Activated CD8-positive, alpha-beta memory T cell treated with anti-CD3 and anti-CD28 coated beads, Interleukin-2, amount 50 U/mL, for 24 hours (primary cell): ENCODE results near the gene CYB5R3.

Source experiments
- DNase-seq: peaks from one replicate; pipeline ENCODE4 v3.0.0-alpha.2; 2020; ENCODE audit errors: extremely low read depth

The CYB5R3 gene

DNA sequence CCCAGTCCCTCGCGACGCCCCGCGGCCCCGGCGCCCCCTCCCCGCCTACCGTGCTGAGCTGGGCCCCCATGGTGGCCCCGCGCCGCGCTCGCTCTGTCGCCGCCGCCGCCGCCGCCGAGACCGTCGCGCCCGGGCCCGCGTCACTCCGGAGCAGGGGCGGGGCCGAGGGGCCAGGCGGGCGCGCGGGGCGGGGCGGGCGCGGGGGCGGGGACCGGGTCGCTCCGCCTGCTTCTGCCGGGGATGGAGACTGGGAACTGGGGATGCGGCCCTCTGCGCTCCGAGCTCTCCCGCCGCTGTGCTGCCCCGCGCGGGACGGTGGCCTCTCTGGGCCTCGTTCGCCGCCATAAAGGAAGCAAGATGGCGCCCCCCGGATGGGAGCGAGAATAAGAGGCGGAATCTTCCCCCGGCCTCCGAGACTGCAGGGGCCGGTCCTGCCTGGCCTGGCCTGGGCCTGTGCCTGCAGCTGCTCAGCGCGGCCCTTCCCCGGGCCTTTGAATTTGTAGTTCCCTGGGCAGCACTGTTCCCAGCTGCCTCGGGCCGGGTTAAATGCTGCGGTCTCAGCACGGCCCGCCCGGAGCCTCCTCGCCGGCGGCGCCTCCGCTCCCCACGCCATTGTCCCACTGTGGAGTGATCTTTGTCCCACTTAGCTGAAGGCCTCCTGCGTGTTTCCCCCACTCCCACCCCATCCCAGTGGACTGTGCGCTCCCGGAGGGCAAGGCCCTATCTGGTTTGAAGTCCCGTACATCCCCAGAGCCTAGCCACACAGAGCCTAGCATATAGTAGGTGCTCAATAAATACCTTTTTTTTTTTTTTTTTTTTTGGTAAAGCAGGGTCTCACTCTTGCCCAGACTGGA, at the start of gene CYB5R3:
TSS of gene CYB5R3 (minus strand) at position 147 of the 854 bp plus-strand sequence. CDS start at position 70, 77 bp downstream.
- DNase-seq = peak; percentile 27

DNA sequence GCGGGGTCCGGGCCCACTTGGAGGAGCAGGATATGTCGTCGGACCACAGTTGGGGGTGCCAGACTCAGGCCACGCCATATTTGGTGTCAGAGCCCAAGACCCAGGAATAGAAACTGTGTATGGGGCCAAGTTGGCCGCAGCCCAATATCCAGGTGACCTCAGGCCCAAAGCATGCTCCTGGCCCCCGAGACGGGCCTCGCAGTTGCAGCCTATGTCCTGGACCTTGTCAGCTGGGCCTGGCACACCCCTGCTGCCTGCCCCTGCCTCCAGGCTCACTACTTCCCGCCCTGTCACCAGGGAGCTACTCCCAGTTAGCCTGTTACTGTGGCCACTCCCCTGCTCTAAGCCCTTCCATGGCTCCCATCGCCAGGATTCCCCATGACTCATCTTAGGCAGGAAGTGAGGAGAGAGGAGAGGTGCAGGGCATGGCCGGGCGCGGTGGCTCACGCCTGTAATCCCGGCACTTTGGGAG, 48.4 kb upstream of the CYB5R3 start:
- no peak for DNase-seq

DNA sequence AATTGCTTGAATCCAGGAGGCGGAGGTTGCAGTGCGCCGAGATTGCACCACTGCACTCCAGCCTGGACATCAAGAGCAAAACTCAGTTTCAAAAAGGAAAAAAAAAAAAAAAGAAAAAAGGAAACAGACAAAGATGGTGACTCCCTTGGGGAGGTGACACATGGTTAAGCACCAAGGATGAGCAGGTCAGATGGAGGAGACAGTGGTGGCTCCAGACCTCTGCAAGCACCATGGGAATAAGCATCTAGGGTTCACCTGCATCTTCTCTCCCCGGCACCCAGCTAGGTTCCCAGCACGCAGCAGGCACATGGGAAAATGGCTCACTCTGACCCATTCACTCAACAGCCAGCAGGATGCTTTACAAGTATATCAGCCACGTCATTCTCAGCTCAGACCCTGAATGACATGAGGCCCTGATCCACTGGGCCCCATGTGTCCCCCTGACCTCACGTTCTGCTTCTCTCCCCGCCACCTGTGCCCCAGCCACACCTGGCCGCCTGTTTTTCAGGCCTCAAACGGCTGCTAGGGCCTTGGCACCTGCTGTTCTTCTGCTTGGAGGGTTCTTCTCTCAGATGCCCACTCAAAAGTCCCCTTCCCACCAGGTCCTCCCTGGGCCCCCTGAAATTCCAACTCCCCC, 47.3 kb upstream of the CYB5R3 start:
- DNase-seq = no peak

DNA sequence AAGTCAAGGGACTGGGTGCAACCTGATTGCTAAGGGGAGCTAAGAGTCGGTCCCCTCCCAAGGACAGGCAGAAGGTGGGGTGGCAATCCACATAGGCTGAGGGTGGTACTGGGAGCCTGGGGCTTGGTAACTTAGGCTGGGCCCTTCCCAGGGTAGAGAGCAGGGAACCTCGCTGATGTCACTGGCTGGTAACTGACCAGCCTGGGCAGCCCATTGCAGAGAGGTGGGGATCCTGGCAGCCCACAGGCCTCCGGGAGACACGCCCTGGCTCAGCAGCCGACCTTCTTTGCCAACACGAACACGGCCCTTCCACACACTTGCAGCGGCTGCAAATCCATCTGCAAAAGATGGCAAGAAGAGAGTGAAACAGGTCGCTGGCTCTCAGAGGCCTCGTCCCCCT, 46.1 kb upstream of the CYB5R3 start:
- no peak for DNase-seq

DNA sequence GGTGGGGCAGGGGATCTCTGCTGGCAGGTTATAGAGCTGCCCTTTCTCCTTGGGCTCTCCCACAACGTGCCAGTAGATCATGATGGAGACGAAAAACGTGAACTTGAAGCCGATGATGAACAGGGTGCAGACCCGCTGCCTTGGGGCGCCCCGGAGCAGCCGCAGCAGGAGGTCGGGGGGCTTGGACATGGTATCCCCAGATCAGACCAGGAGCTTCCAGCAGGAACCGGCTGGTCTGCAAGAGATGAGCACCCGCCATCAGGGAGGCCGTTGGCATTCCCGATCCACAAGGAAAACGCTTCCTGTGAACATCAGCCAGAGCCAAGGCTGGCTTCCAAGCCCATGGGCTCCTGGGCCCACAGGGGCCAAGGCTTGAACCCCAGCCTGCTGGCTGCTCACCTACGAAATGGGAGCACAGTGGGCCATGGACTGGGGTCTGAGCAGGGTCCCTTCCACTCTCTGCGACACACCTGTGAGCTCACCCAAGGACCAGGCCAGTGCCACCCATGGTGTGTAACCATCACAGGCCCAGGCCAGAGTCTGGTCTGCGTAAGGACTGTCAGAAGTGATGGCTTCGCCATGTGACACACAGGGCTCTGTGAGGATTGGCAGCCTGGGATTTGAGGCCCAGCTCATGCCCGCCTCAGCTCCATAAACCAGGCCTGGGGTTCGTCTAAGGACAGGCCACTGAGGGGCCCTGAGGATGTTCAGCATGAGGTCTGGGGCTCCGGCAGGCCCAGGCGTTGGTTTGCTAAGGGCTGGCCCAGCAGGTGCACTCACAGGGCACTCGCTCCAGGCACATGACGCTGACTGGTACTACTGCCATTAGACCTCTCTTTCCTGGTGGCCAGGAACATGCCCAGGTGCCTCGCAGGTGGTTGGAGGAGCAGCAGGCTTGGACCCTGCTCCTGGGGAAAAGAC, 44.8 kb upstream of the CYB5R3 start:
- no peak for DNase-seq

DNA sequence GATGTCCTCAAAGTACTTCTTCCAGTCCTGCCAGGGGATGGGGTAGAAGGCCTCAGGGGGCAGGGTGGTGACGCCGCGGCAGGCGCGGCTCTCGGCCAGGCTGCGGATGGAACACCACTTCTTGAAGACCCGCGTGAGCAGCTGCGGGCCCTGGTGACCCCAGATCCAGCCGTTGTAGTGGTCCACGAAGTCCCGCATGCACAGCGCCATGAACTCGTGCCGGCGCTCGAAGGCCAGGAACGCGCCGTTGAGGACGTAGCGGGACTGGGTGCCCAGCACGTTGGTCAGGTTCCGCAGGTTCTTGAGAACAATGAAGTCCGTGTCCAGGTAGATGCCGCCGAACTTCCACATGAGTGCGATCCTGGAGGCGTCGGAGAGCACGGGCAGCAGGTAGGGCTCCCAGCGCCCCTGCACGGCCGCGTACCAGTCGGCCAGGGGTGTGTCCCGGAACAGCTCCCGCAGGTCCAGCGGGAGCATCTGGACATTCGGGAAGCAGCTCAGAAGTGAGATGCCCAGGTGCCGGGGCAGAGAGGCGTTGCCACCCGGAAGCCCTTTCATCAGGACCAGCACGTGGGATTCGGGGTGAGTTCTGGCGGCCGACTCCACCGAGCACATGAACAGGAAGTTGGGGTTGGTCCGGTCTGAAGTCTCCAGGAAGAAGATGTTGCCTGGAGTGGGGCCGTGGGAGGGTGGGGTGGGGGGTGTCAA, 44.0 kb upstream of the CYB5R3 start:
- no peak for DNase-seq

DNA sequence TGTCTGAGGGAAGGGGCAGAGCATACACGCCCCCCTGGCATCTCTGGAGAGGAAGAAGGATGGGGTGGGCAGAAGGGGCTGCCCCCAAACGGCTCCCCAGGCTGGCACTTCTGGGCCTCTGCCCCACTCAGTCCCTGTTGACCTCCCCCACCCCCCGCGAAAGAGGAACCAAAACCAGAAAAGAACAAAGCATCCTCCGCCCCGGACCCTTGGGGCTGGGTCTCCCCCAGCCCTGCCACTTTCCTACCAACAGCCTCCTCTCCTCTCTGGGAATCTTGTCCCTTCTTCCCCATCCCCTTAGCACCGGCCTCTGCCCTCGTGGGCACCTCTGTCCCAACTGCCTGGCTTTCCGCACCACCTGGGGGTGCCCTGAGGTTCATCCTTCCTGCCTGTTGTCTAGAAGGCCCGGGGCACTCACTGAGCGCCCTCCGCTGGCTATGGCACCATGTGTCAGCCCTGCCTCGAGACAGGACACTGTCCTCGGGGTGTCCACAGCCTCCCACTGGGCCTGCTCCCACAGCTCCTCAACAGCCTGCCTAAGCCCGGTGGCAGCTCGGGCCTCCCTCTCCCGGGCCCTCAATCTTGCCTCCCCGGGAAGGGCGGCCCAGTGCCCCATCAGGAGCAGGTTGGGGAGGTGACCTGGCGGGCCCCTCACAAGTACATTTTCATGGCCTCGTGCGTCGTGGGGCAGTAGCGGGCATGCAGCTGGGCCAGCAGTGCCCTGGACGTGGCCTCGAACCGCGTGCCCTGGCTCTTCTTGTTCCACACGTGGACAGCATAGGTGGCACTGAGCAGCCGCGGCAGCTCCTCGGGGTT, 43.3 kb upstream of the CYB5R3 start:
- DNase-seq = no peak

DNA sequence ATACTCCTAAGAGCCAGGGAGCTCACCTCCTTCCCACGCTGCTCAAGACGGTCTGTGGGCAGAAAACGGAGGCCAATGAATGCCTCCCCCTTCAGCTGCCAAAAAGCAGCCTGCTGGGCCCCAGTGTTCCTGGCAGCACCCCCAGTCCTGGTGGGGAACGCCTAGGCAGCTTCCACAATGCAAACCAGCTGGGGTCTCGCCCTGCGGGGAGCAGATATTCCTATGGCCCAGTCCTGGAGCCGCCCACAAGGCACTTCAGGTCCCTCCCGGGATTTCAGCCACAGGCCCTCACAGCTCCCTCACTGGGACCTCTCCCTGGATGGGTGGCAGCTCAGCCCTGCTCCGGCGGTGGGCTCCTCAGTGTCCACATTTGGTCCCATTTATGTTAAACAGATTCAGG, 42.2 kb upstream of the CYB5R3 start:
- DNase-seq = no peak

DNA sequence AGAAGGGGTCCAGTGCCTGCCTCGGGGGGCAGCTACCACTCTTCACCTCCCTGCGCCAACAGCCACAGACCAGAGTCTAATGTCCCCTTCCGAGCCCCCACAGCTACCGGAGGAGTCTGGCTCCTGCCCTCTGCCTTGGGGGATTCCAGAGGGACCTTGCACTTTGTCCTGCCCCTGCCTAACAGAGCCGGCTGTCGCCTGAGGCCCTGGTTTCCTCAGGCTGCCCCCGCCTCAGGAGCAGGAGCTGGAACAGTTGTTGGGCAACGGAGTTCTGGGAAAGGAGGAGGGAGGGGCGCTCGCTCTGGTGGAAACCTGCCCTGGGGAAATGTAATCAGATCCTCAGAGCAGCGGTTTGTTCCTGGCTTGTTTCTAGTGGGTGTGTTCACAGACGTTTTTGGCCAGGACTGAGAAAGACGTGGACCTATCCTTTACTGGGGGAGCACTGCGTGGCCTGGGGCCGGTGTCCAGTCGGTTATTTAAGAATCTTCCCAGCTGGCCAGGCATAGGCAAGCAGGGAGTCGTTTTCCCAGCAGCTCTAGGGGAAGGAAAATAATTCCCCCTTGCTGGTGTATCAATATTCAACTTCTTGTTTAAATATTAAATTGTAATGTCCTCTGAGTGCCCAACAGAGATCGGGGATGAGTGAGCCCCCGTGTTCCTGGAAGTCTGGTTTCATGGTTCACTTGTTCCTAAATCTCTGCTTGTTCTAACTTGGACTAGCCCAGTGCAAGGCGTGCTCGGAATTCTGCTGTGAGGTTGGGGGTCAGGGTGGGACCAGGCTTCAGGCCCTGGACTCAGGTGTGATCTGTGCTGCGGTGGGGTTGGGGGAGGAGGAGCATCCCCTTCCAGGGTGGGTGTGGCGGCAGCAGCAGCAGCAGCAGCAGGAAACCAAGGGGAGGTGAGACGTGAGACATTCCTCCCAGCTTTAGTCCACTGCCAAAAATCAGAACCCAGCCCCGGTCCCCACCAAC, 39.3 kb upstream of the CYB5R3 start:
- DNase-seq = no peak

DNA sequence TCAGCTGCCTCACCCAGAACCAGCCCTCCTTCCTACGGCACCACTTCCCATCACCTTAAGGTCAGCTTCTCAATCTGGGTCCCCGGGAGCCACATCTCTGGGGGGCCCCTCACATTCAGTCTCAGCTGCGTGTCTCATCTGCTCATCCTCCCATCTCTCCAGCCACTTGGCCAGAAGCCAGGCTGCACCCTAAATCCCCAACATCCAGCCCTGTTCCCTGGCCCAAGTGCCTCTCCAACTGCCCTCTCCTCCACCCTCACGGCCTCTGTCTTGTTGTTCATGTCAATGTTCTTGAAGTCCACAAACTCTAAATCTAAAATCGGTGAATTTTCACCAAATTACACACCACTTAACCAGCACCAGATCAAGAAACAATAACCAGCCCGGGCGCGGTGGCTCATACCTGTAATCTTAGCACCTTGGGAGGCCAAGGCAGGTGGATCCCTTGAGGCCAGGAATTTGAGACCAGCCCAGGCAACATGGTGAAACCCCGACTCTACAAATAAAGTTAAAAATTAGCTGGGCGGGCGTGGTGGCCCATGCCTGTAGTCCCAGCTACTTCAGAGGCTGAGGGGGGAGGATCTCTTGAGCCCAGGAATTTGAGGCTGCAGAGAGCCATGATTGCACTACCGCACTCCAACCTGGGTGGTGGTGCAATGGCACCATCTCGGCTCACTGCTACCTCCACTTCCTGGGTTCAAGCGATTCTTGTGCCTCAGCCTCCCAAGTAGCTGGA, 37.7 kb upstream of the CYB5R3 start:
- DNase-seq = no peak

DNA sequence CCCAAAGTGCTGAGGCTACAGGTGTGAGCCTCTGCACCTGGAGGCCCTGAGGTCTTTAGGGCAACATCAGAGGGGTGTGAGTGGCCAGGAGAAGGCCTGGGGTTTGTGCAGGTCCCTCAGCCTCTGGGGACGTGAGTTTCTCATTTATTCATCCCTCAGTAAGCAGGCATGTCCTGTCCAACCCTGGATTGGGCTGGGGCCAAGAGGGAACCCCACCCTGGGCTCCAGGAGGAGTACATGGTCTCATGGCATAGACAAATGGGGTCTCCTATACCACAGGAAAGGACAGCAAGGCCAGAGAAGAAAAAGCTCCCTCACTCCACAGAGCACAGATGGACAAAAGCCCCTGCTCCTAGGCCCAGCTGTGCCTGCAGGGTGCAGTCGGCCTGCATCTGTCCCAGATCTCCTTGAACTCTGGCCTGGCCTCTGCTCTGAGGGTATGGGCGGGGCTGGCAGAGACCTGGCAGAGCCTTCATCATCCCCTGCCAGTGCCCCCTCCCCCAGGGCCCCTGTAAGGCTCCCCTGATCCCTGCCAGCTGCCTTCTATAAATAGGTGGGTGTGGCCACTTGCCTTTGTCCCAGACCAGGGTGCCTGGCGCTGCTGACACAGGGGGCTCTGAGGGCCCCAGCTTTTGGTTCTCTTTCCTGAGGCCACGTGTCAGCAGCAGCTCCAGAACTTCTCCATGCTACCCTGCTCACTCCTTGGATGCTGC, 36.9 kb upstream of the CYB5R3 start:
- no peak for DNase-seq

DNA sequence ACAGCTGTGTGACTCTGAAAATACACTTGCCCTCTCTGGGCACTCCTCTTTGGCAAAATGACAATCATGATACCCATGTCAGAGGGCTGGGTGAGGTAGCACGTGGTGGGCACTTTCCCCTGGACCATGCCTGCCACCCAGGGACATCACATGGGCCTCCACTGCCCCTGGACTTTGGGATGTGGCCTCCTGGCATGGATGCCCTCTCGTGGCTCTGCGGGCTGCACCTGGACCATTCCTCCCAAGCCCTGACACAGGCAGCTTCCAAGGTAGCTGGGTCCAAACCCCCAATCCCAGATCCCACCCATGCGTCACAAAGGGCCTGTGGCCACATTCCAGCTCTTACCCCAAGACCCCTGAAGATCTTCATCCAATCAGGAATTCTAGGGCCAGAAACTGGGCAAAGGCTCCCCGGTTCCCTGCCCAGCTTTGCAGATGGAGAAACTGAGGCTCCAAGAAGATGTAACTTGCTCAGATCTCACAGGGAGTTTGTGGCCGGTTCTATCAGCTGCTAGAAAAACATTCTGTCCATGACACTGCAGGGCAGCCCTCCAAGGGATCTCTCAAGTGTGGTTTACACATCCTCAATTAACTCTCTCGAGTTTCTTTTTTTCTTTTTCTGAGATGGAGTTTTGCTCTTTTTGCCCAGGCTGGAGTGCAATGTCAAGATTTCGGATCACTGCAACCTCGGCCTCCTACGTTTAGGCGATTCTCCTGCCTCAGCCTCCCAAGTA, 35.4 kb upstream of the CYB5R3 start:
- DNase-seq = no peak

DNA sequence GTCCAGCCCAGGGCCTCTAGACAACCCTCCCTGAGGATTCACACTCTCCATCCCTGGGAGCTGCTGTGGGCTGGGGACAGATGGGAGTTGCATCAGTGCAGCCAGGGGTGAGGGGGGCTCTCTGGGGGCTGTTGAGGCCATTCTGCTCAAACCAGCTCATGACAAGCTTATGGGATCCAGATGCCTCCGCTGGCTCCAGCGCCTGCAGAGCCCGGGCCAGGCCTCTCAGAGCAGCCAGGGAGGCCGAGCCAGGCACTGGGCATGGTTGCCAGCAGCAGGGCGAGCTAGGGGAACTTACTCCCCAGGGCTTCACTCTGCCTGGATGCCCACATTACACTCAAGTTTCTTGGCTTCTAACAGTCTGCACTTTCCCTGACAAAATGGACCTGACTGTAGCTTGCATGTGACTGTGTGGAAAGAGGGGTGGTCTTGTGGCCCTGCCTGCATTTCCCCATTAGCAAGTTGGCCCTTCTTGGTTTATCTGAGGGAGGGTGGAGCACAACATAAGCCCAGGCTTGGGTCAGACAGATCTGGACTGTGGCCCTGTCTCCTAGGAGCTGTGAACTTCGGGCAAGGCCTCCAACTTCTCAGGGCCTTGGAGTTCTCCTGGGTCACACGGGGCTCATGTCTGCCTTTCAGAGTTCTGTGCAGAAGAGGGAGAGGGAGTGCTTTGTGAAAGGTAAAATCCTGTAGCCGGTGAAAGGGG, 34.5 kb upstream of the CYB5R3 start:
- no peak for DNase-seq

DNA sequence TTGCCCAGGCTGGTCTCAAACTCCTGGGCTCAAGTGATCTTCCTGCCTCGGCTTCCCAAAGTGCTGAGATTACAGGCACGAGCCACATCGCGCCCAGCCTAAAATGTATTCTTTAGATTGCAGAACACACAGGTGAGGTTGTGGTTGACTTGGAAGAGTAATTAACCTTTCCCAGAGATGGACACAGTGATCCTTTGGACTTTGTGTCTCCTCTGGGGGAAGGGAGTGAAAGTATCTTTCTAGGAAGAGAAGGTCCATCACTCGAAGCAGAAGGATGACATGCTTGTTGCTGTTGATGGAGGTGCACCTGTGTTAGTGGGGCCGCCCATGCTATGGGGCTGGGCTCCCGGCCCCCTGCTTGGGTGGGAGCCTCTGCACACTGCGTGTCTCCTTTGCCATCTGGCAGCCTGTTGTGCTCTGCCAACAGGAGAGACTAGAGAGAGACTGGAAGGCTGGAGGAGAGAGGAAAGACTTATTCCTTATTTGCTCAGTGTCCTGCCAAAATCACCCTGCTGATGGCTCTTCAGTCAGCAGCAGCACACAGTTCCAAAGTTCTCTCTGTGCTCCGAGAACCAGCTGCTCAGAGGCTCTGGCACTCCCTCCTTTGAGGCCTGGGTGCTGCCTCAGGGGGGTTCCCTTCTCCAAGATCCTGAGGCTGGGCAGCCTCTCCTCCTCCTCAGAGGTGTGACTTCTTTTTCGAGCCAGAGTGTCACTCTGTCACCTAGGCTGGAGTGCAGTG, 33.1 kb upstream of the CYB5R3 start:
- DNase-seq = no peak

DNA sequence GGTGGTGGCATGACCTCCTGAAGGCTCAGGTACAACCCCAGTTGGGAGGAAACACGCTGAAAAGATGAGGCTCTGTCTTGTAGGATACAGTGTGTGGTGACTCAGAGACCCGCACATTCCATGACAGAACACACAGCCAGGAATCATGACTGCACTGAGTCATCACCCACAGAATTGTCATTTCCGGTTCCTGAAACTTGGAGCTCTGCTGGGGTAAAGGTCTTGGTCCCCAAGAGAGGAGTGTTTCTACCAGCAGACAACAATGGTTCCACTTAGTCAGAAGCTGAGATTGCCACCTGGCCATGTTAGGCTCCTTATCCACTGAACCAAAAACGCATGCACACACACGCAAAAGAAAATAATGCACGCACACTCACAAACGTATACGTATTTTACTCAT, 31.5 kb upstream of the CYB5R3 start:
- DNase-seq = no peak

DNA sequence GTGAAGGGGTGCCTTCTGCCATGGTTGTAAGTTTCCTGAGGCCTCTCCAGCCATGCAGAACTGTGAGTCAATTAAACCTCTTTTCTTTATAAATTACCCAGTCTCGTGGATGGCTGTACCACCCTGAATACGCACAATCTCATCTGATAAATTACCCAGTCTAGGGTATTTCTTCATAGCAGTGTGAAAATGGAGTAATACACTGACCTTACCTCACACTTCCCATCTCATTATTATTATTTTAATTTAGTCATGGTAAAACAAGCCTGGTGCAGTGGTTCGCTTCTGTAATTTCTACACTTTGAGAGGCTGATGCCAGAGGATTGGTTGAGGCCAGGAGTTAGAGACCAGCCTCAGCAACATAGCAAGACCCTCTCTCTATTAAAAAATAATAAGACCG, 30.5 kb upstream of the CYB5R3 start:
- DNase-seq = no peak
